Prostate gland (tissue), 2 donors: ENCODE results near the gene IL32.
"Not testable (repeated sequence)": the region's sequence is repeated elsewhere in the genome, so short reads cannot be mapped to it uniquely, and the experiment has no call there.

Experiments used
- CTCF ChIP-seq, 4 experiments: fragments of 200-600 bp in 2 of 4; fragments of 450-650 bp in 2 of 4; sonication (generic) in 2 of 4; IDR thresholded peaks; 1 replicate in 3 of 4; 2 replicates in 1 of 4; pipeline ENCODE4 v1.5.1; 2016 to 2019; ENCODE audit warnings: antibody characterized with exemption in 4 of 4, mild to moderate bottlenecking in 2 of 4, moderate library complexity in 2 of 4
- POLR2A ChIP-seq: fragments of 450-650 bp; IDR thresholded peaks from one replicate; pipeline ENCODE4 v1.6.1; 2016; ENCODE audit warnings: antibody characterized with exemption, mild to moderate bottlenecking
- POLR2AphosphoS5 ChIP-seq: sonication (generic); formaldehyde crosslinking; IDR thresholded peaks from one replicate; pipeline ENCODE4 v1.6.1; 2017; ENCODE audit warnings: antibody characterized with exemption

GRCh38 chr16:3055734-3056115 is 9.7 kb upstream of the IL32 start:
- not testable (repeated sequence) for TF ChIP-seq CTCF (IDR thresholded peaks at IDR 0.05); POLR2AphosphoS5; POLR2A
